NT2/D1 (cell line): ENCODE data around the gene FOSL1.
"Not testable (repeated sequence)": the region's sequence is repeated elsewhere in the genome, so short reads cannot be mapped to it uniquely, and the experiment has no call there.

Source experiments
- DNase-seq: peaks from one replicate; pipeline ENCODE4 v3.0.0-alpha.2; 2011; ENCODE audit warnings: low read depth, low spot score
- H3K27me3 ChIP-seq: 2 replicates; pipeline ENCODE4 v1.6.0; 2011; ENCODE audit warnings: mild to moderate bottlenecking; ENCODE audit not compliant: insufficient read length, insufficient read depth
- H3K36me3 ChIP-seq: 2 replicates; pipeline ENCODE4 v1.6.1; 2011; ENCODE audit warnings: mild to moderate bottlenecking, low read length, mixed read lengths; ENCODE audit not compliant: insufficient read depth, insufficient read length
- H3K4me1 ChIP-seq: 2 replicates; pipeline ENCODE4 v1.5.1; 2011; ENCODE audit not compliant: insufficient read depth, insufficient read length
- H3K4me3 ChIP-seq: 2 replicates; pipeline ENCODE4 v1.5.1; 2011; ENCODE audit warnings: low read depth; ENCODE audit not compliant: insufficient read length
- H3K9ac ChIP-seq: 2 replicates; pipeline ENCODE4 v1.6.0; 2011; ENCODE audit warnings: low read depth; ENCODE audit not compliant: insufficient read length
- H3K9me3 ChIP-seq: 2 replicates; pipeline ENCODE4 v1.5.1; 2011; ENCODE audit warnings: mild to moderate bottlenecking, low read length; ENCODE audit not compliant: insufficient read depth
- SUZ12 ChIP-seq: IDR thresholded peaks from 2 replicates; pipeline ENCODE4 v1.6.1; 2011; ENCODE audit not compliant: insufficient read length, insufficient read depth; ENCODE audit errors: extremely low read depth
- YY1 ChIP-seq: IDR thresholded peaks from 2 replicates; pipeline ENCODE4 v1.6.1; 2011; ENCODE audit not compliant: insufficient read length, insufficient read depth
- ZNF274 ChIP-seq: IDR thresholded peaks from 2 replicates; pipeline ENCODE4 v1.6.1; 2011; ENCODE audit warnings: mild to moderate bottlenecking, low read depth, low read length

Gene FOSL1

DNA sequence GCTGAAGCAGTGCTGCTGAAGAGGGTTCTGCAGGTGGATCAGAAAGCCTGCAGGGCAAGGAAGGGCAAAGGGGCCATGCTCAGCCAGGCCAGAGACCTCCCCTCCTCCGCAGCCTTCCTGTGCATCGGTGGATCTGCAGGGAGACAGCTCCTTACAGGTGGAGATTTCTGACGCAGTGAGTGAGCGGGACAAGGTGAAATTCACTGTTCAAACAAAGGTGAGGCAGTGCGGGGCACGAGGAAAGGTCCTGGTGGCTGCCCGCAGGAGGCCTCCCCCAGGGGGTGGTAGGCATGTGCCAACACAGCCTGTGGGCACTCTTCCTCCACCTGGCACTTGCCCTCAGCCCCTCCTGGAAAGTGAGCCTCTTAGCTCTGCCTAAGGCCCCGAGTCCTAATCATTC lies 50.8 kb downstream of the FOSL1 start:
- TF ChIP-seq ZNF274: no peak
- TF ChIP-seq SUZ12: no peak
- no peak for TF ChIP-seq YY1
- DNase-seq: no peak
- Histone ChIP-seq H3K9me3 (peaks cover 19% of the 10 kb centered on the region; the same call in 1 of the 2 replicates), H3K27me3 (no peaks in the 10 kb centered on the region), H3K4me3 (no peak overlapping the region), H3K9ac (no peak overlapping the region), H3K4me1 (peaks cover 8% of the 10 kb centered on the region), H3K36me3 (peaks cover 34% of the 10 kb centered on the region)

DNA sequence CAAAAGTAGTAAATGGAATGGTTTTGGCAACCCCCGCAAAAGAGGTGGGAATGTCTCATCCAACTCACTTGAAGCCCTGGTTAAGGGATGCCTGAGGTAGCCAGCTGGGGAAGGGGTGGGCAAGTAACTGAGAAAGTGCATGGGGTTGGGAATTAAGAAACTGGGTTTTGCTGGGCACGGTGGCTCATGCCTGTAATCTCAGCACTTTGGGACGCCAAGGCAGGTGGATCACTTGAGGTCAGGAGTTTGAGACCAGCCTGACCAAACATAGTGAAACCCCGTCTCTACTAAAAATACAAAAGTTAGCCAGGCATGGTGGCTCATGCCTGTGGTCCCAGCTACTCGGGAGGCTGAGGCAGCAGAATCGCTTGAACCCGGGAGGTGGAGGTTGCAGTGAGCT lies 51.5 kb downstream of the FOSL1 start:
- not testable (repeated sequence) for H3K27me3 ChIP-seq, H3K4me1 ChIP-seq, H3K9ac ChIP-seq, DNase-seq, H3K4me3 ChIP-seq
- peaks cover 19% of the 10 kb centered on the region; the same call in 1 of the 2 replicates for H3K9me3 ChIP-seq
- H3K36me3 ChIP-seq: peaks cover 27% of the 10 kb centered on the region

DNA sequence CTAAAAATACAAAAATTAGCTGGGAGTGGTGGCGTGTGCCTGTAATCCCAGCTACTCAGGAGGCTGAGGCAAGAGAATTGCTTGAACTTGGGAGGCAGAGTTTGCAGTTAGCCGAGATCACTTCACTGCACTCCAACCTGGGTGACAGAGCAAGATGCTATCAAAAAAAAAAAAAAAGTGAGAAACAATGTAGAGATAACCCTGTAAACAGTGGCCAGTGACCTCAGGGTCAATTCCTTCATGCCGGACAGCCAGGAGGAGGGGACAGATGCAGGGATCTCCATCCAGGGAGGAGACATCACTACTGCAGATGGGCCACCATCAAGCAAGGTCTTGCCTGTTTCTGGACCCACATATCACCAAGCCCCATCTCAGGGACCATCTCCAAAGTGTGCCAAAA lies 52.4 kb downstream of the FOSL1 start:
- Histone ChIP-seq H3K9me3 (peaks cover 19% of the 10 kb centered on the region; the same call in 1 of the 2 replicates), H3K9ac (no peak overlapping the region), H3K36me3 (peaks cover 18% of the 10 kb centered on the region), H3K27me3 (no peaks in the 10 kb centered on the region), H3K4me1 (peaks cover 5% of the 10 kb centered on the region), H3K4me3 (no peak overlapping the region)
- no peak for TF ChIP-seq SUZ12
- no peak for TF ChIP-seq ZNF274
- no peak for TF ChIP-seq YY1
- no peak for DNase-seq

DNA sequence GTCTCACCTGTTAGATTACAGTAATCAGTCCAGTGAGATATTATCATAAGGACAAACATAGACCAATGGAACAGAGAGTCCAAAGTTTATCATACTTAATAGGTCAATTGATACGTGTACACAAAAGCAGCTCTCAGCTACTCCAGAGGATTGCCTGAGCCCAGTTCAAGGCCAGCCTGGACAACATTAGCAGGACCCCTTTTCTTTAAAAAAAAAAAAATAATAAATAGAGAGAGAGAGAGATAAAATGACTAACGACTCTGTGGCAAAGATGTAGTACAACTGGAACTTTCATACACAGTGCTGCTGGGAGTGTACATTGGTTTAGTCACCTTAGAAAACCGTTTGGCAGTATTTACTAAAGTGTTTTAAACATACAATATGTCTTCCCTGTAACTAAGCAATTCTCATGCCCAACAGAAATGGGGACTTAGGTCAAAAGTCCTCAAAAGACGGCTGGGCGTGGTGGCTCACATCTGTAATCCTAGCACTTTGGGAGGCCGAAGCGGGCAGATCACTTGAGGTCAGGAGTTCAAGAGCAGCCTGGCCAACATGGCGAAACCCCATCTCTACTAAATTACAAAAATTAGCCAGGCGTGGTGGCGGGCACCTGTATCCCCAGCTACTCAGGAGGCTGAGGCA lies 55.8 kb downstream of the FOSL1 start:
- Histone ChIP-seq H3K4me1 (peaks cover 2% of the 10 kb centered on the region), H3K36me3 (no peaks in the 10 kb centered on the region), H3K4me3 (no peak overlapping the region), H3K9me3 (no peaks in the 10 kb centered on the region), H3K9ac (no peak overlapping the region), H3K27me3 (no peaks in the 10 kb centered on the region)
- no peak for DNase-seq
- TF ChIP-seq YY1 (no peak), SUZ12 (no peak), ZNF274 (no peak)

DNA sequence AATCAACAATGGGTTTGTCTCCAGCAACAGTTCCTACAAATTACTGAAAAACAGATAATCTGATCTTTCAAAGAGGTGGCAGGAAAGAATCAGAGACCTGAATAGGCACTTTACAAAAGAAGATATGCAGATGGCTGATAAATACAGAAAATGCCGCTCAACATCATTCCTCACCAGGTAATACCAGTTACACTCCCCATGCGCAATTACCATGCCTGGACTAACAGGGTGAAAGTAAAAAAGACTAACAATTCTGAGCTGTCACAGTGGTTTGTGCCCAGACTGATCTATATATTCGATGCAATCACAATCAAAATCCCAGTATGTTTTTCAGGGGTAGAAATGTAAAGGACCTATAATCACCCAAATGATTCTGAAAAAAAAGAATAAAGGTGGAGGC lies 56.4 kb downstream of the FOSL1 start:
- no peak for DNase-seq
- H3K36me3 ChIP-seq: no peaks in the 10 kb centered on the region
- no peak overlapping the region for H3K9ac ChIP-seq
- H3K4me1 ChIP-seq: no peaks in the 10 kb centered on the region
- H3K27me3 ChIP-seq: no peaks in the 10 kb centered on the region
- no peak overlapping the region for H3K4me3 ChIP-seq
- TF ChIP-seq SUZ12 (no peak), YY1 (no peak), ZNF274 (no peak)
- H3K9me3 ChIP-seq: no peaks in the 10 kb centered on the region

DNA sequence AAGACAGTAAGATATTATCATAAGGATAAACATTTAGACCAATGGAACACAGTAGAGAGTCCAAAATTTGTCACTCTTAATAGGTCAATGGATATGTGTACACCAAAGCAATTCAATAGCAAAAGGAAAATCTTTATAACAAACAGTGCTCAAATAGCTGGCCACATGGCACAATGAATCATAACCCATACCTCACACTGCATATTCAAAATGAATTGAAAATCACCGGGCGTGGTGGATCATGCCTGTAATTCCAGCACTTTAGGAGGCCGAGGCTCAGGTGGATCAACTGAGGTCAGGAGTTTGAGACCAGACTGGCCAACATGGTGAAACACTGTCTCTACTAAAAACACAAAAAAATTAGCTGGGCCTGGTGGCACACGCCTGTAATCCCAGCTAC lies 58.0 kb downstream of the FOSL1 start:
- Histone ChIP-seq H3K4me3 (no peak overlapping the region), H3K9me3 (no peaks in the 10 kb centered on the region), H3K9ac (no peak overlapping the region), H3K4me1 (no peaks in the 10 kb centered on the region), H3K36me3 (no peaks in the 10 kb centered on the region), H3K27me3 (no peaks in the 10 kb centered on the region)
- no peak for DNase-seq
- TF ChIP-seq ZNF274 (no peak), SUZ12 (no peak), YY1 (no peak)
